Cardiac fibroblast (primary cell): ENCODE results near the gene FAM149A.

Experiments used
- DNase-seq, 2 donors: peaks; one replicate each; pipeline versions ENCODE4 v3.0.0 to v3.0.0-alpha.2; 2010; ENCODE audit warnings: low read depth in 2 of 2
- H3K4me3 ChIP-seq, 2 donors: replicated peaks in 1 of 2; 1 replicate in 1 of 2; 2 replicates in 1 of 2; pipeline ENCODE4 v1.5.1; 2011; ENCODE audit warnings: low read depth in 2 of 2, low read length in 2 of 2, mild to moderate bottlenecking in 2 of 2, moderate library complexity in 1 of 2
- CTCF ChIP-seq: IDR thresholded peaks from one replicate; pipeline ENCODE4 v1.5.1; 2011; ENCODE audit warnings: low read depth, mild to moderate bottlenecking, low read length, inconsistent platforms

FAM149A gene

GRCh38 chr4:186082221-186082620 lies 22.3 kb upstream of the FAM149A start:
- DNase-seq: no peak
- no peak for TF ChIP-seq CTCF
- H3K4me3 ChIP-seq: no peak overlapping the region

DNA sequence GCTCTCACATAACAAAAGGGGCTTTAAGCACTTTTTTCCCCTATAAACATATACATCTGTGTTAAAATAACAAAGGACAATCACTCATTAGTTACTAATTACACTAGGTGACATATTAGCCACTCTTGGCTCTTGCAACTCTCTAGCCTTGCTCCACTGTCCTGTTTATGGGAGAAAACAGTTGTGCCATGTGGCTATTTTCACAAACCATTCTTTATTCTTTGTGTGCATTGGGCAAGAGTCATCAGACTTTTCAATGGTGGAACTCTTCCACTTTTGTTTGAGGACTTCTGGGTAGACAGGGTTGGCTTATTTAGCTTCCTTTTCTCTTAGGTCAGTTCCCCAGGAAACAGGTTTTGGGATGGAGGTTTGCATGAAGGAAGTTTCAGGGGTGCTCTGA lies 16.0 kb upstream of the FAM149A start:
- H3K4me3 ChIP-seq: no peak overlapping the region
- DNase-seq: no peak
- TF ChIP-seq CTCF: no peak

DNA sequence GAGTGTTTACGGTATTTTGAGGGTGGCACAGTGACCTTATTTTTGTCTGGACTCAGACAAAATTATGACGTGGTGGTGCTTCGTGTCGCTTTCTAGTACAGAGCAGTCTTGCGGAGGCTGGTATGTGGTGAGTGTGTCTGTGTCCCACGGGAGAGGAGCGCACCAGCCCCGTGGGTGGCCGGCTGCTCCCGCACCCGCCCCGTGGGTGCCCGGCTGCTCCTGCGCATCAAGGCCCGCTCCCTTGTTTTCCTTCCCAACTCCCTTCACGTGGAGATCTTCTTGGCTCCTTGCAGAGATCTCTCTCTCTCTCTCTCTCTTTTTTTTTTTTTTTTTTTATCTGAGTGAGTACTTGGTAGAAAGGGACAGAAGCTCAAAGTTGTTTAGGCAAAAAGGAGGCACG lies 12.2 kb upstream of the FAM149A start:
- no peak overlapping the region for H3K4me3 ChIP-seq
- DNase-seq: no peak
- TF ChIP-seq CTCF: no peak

- H3K4me3 ChIP-seq: no peak overlapping the region
- TF ChIP-seq CTCF: no peak
- DNase-seq: no peak
These were observed 9.1 kb upstream of the FAM149A start for GRCh38 chr4:186095406-186095805.

DNA sequence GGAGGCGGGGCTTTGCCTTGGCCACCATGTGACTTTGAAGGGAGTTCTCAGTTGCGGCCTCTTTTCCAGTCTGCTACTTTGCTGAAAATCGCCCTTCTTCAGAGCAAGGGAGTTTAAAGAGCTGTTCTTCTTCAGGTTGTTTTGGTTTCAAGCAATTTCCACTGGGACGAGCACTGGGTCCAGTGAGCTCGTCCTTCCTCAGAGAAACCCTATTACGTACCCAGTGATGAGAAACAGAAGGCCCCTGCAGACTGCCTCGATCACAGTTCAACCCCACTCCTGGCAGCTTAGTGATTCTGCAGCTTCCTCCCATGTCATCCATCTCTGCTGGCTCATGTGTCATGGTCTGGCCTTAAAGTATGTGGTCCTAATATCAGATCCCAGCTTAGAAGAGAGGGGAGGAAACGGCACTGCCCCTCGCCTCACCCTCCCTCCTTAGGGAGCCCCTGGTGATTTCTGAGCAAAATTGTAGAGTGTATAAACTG lies 7.8 kb upstream of the FAM149A start:
- no peak for TF ChIP-seq CTCF

GRCh38 chr4:186097386-186097785 lies 7.1 kb upstream of the FAM149A start:
- DNase-seq: no peak
- TF ChIP-seq CTCF: no peak
- H3K4me3 ChIP-seq: no peak overlapping the region

More for the DNA sequence above, 7.8 kb upstream of the FAM149A start:
- no peak for DNase-seq
- no peak overlapping the region for H3K4me3 ChIP-seq

GRCh38 chr4:186102931-186103330 lies 1.6 kb upstream of the FAM149A start:
- no peak overlapping the region for H3K4me3 ChIP-seq
- DNase-seq: no peak
- TF ChIP-seq CTCF: no peak
